Keratinocyte (primary cell): Measurements from ENCODE around the gene WDPCP. TPM values are rescaled to one million over a fixed set of nuclear protein-coding genes. Genes with fewer than 3 reads are reported as not detected.

Experiments
- DNase-seq: peaks from one replicate; pipeline ENCODE4 v3.0.0-alpha.2; 2011; ENCODE audit warnings: low read depth, missing footprints, low spot score
- FAIRE-seq: peaks from 2 replicates; lab custom pipeline; 2011; peaks lifted over from hg19 to GRCh38; lab: Jason Lieb, UNC
- H2AFZ ChIP-seq: 2 replicates; pipeline ENCODE4 v1.6.0; 2012; ENCODE audit warnings: low read length, control low read depth, inconsistent platforms; ENCODE audit not compliant: control insufficient read depth
- H3K27ac ChIP-seq: 2 replicates; pipeline ENCODE4 v1.5.1; 2011; ENCODE audit warnings: low read length; ENCODE audit not compliant: control insufficient read depth, insufficient read depth
- H3K27me3 ChIP-seq: 3 replicates; pipeline ENCODE4 v1.6.0; 2011; ENCODE audit warnings: low read length; ENCODE audit not compliant: control insufficient read depth, insufficient read depth; ENCODE audit errors: extremely low read depth
- H3K36me3 ChIP-seq, 2 experiments: 2 replicates in 1 of 2; 3 replicates in 1 of 2; pipeline ENCODE4 v1.5.1; 2011; ENCODE audit warnings: low read length in 2 of 2, mild to moderate bottlenecking in 1 of 2; ENCODE audit not compliant: control insufficient read depth in 2 of 2, insufficient read depth in 2 of 2; ENCODE audit errors: extremely low read depth in 1 of 2
- H3K4me1 ChIP-seq: 3 replicates; pipeline ENCODE4 v1.5.1; 2011; ENCODE audit warnings: low read length; ENCODE audit not compliant: control insufficient read depth, insufficient read depth; ENCODE audit errors: extremely low read depth
- H3K4me2 ChIP-seq: 3 replicates; pipeline ENCODE4 v1.6.0; 2011; ENCODE audit warnings: low read depth, low read length; ENCODE audit not compliant: control insufficient read depth, insufficient read depth; ENCODE audit errors: extremely low read depth
- H3K4me3 ChIP-seq, 3 experiments: fragments of 200-600 bp in 1 of 3; sonication (generic) in 1 of 3; 2 replicates in 2 of 3; 3 replicates in 1 of 3; pipeline ENCODE4 v1.5.1; 2011 to 2016; ENCODE audit warnings: low read length in 3 of 3, mild to moderate bottlenecking in 3 of 3, control low read depth in 2 of 3, inconsistent platforms in 1 of 3, low read depth in 1 of 3, mixed read lengths in 1 of 3, mixed run types in 1 of 3, moderate library complexity in 1 of 3; ENCODE audit not compliant: control insufficient read depth in 2 of 3, insufficient read depth in 2 of 3; ENCODE audit errors: extremely low read depth in 1 of 3
- H3K79me2 ChIP-seq: 2 replicates; pipeline ENCODE4 v1.6.0; 2012; ENCODE audit warnings: low read length; ENCODE audit not compliant: control insufficient read depth, insufficient read depth
- H3K9ac ChIP-seq: 3 replicates; pipeline ENCODE4 v1.6.0; 2011; ENCODE audit warnings: low read length; ENCODE audit not compliant: control insufficient read depth, insufficient read depth; ENCODE audit errors: extremely low read depth
- H3K9me1 ChIP-seq: 3 replicates; pipeline ENCODE4 v1.6.0; 2011; ENCODE audit warnings: low read length; ENCODE audit not compliant: control insufficient read depth, insufficient read depth; ENCODE audit errors: extremely low read depth
- H3K9me3 ChIP-seq: 2 replicates; pipeline ENCODE4 v1.5.1; 2012; ENCODE audit warnings: low read depth, low read length; ENCODE audit not compliant: control insufficient read depth
- H4K20me1 ChIP-seq: 3 replicates; pipeline ENCODE4 v1.6.0; 2011; ENCODE audit warnings: low read length; ENCODE audit not compliant: control insufficient read depth, insufficient read depth; ENCODE audit errors: extremely low read depth
- CTCF ChIP-seq, 3 experiments: IDR thresholded peaks in 1 of 3; conservative IDR thresholded peaks in 1 of 3; optimal IDR thresholded peaks in 1 of 3; 2 replicates in 2 of 3; 3 replicates in 1 of 3; pipeline versions ENCODE3 to v1.5.1; 2011; ENCODE audit warnings: low read length in 3 of 3, mild to moderate bottlenecking in 3 of 3, moderate library complexity in 2 of 3, control low read depth in 1 of 3, inconsistent platforms in 1 of 3; ENCODE audit not compliant: insufficient read depth in 2 of 3; ENCODE audit errors: extremely low read depth in 1 of 3
- EZH2 ChIP-seq: IDR thresholded peaks from one replicate; pipeline ENCODE4 v1.6.1; 2012; ENCODE audit warnings: inconsistent platforms, mild to moderate bottlenecking, low read length, moderate library complexity
- dilution Hi-C: fragments of 300-500 bp; cut with MboI; formaldehyde crosslinking; loops from one replicate; pipeline ENCODE4 v1.7.0; 2020; ENCODE audit warnings: low sequenced_read_pairs; ENCODE audit not compliant: extremely low pct_ligation_motif_present
- polyA plus RNA-seq, 5 experiments: library from polyadenylated mRNA; depleted of rRNA in 3 of 5; stranded (reverse) in 3 of 5; stranded (forward) in 1 of 5; unstranded in 1 of 5; fragments of >200 nt; gene quantifications; 1 replicate in 1 of 5; 2 replicates in 3 of 5; 3 replicates in 1 of 5; pipeline versions ENCODE4 v1.2.1 to v1.2.3, GENCODE V29; 2011 to 2012; ENCODE audit warnings: missing spikeins in 2 of 5, low read depth in 1 of 5, low replicate concordance in 1 of 5

WDPCP gene
- polyA plus RNA-seq, 1 donor (not counting 4 experiments of a cell fraction or from before 2014, with no cell fraction given), result 2.9 TPM

GRCh38 chr2:63344575-63345284, 243.5 kb downstream of the WDPCP start:
- no peak for DNase-seq

GRCh38 chr2:63343397-63344109, 244.7 kb downstream of the WDPCP start:
- Histone ChIP-seq H3K36me3 (no peaks in the 10 kb centered on the region), H3K4me2 (no peak overlapping the region), H3K9me1 (no peaks in the 10 kb centered on the region), H3K9me3 (no peaks in the 10 kb centered on the region), H2AFZ (no peak overlapping the region), H3K4me3 (no peak overlapping the region), H3K79me2 (no peaks in the 10 kb centered on the region), H3K27ac (no peak overlapping the region), H3K4me1 (no peaks in the 10 kb centered on the region), H3K27me3 (no peaks in the 10 kb centered on the region), H3K9ac (no peak overlapping the region), H4K20me1 (no peaks in the 10 kb centered on the region)
- TF ChIP-seq CTCF (optimal IDR thresholded peaks at IDR 0.05 in 1 of 3, IDR thresholded peaks at IDR 0.05 in 1 of 3, conservative IDR thresholded peaks at IDR 0.05 in 1 of 3; ENCODE audit: extremely low read depth in 1 of 3, insufficient read depth in 2 of 3, low read length in 3 of 3) (no peak), EZH2 (no peak)
- DNase-seq (no peak), FAIRE-seq (no peak)
- dilution Hi-C loops, result no loop called here

More at GRCh38 chr2:63344575-63345284, 243.5 kb downstream of the WDPCP start:
- no peaks in the 10 kb centered on the region for H3K36me3 ChIP-seq
- TF ChIP-seq EZH2 (no peak), CTCF (optimal IDR thresholded peaks at IDR 0.05 in 1 of 3, IDR thresholded peaks at IDR 0.05 in 1 of 3, conservative IDR thresholded peaks at IDR 0.05 in 1 of 3; ENCODE audit: extremely low read depth in 1 of 3, insufficient read depth in 2 of 3, low read length in 3 of 3) (no peak)
- H3K9ac ChIP-seq, result no peak overlapping the region
- no peak for FAIRE-seq
- no peak overlapping the region for H2AFZ ChIP-seq
- H3K27ac ChIP-seq, result no peak overlapping the region
- no peaks in the 10 kb centered on the region for H3K79me2 ChIP-seq
- dilution Hi-C loops, result no loop called here
- H3K4me2 ChIP-seq, result no peak overlapping the region
- H3K27me3 ChIP-seq, result no peaks in the 10 kb centered on the region
- H4K20me1 ChIP-seq, result no peaks in the 10 kb centered on the region
- H3K9me1 ChIP-seq, result no peaks in the 10 kb centered on the region
- no peaks in the 10 kb centered on the region for H3K9me3 ChIP-seq
- no peaks in the 10 kb centered on the region for H3K4me1 ChIP-seq
- no peak overlapping the region for H3K4me3 ChIP-seq
